Activated CD4-positive, alpha-beta T cell treated with anti-CD3 and anti-CD28 coated beads, Interleukin-10, Interleukin-2, amounts not matched to agents 100 ng/mL and 50 ng/mL, durations not matched to agents 16 hours and 8 hours (primary cell): ENCODE measurements around the gene TMEM80.

Experiments
- DNase-seq: peaks from one replicate; pipeline ENCODE4 v3.0.0-alpha.2; 2020

Gene TMEM80

DNA sequence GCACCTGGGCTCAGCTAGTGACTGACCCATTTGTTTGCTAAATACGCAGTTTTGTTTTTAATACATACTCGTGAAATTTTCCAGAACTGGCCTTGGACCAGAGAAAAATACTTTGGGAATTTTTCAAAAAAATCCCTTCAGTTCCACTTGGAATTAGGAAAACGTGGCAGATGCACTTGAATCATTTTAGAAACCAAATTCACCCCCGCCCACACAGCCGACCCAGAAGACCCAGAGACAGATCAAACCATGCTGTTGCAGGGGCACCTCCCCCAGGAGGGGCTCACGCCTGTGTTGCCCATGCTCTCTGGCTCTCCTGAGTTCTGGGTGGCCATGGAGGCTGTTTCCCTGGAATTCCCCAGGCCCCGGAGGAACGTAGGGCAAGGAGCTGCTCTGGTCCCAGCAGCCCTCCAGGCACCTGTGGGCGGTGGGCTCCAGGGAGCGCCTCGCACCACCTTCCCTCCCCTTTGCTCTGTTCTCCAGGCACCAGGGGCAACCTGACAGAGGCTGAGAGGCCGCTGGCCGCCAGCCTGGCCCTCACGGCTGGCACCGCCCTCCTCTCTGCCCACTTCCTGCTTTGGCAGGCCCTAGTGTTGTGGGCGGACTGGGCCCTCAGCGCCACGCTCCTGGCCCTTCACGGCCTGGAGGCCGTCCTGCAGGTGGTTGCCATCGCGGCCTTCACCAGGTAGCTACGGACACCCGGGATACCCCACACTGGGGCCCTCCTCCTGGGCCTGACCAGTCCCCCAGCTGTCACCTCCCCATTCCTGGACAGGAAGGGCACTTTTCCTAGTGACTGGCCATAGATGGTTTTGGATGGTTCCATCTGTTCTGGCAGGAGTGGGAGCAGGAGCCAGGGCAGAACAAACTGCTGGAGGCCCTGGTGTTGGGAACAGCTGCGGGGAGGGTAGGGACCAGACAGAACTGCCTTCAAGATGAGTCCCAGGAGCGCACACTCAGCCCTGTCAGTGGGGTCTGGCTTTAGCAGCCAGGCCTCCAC lies 7.1 kb downstream of the TMEM80 start:
- DNase-seq: no peak

DNA sequence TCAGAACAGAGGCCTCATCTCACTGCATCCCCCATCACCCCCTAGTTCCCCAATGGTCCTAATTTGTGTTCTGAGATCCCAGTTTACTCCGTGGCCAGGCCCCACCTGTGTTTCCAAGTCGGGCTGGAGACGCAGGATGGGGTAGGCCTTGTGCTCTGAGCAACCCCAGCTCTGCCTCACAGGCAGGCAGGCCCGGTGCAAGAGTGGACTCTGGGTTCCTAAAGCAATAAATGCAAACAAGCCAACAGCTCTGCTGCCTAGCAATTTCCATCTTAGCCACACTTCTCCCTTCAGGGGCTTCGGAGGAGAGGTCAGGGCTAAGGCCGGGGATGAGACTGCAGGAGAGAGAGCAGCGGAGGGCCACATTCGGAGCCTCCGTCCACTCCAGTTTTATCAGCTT lies 7.9 kb downstream of the TMEM80 start:
- no peak for DNase-seq

DNA sequence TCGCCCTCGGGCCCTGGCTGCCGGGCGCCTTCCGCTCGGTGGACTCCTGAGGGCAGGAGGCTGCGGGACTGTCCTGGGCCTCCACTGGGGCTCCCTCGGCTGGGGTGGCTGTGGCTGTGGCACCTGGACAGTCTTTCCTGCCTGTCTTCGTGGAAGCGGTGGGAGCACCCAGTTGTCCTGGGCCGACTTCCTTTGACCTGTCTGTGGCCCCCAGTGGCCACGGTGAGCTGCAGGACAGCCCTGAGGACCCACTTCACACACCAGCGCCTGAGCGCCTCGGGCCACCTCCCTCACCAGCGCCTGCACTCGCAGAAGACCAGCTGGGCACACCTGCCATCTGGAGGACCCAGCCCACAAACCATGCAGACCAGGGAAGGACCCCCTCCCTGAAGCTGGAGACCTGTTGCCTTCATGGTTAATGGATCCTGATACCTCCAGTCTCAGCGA lies 8.6 kb downstream of the TMEM80 start:
- no peak for DNase-seq

DNA sequence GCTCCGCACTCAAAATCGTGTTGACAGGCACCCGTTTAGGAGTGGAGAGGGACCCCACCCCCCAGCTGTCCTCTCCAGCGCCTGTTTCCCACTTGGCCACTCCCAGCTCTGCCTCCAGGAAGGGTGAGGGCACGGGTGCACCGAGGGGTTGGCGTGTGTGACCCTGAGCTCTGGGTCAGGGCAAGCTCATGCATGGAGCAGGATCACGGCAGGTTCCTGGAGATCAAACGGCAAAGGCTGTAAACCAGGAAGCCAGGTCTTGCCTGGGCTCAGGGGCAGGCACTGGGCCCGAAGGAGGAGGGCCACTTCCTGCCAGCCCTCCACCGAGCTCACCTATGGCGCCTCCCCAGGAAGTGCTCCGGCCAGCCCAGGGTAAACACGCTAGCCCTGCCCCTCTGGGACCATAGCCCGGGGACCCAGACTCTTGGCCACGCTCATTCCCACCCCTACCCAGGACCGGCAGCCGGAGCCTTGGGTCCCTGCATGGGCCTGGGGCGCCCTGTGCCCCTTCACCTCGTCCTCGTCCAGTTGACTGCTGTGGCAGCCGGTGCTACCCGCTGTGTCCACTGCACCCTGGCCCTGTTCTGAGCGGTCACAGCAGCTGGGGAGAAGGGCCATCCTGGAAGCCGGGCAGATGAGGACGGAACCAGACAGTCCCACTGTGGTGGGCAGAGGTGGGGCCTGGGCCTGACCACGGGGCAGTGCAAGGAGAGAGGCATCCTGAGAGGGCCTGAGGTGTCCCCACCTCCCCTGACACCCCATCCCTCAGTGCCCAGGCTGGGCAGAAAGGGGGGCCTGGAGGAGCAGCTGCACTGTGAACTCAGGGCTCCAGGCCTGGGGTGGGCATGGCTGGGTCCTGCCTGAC lies 9.4 kb downstream of the TMEM80 start:
- no peak for DNase-seq

DNA sequence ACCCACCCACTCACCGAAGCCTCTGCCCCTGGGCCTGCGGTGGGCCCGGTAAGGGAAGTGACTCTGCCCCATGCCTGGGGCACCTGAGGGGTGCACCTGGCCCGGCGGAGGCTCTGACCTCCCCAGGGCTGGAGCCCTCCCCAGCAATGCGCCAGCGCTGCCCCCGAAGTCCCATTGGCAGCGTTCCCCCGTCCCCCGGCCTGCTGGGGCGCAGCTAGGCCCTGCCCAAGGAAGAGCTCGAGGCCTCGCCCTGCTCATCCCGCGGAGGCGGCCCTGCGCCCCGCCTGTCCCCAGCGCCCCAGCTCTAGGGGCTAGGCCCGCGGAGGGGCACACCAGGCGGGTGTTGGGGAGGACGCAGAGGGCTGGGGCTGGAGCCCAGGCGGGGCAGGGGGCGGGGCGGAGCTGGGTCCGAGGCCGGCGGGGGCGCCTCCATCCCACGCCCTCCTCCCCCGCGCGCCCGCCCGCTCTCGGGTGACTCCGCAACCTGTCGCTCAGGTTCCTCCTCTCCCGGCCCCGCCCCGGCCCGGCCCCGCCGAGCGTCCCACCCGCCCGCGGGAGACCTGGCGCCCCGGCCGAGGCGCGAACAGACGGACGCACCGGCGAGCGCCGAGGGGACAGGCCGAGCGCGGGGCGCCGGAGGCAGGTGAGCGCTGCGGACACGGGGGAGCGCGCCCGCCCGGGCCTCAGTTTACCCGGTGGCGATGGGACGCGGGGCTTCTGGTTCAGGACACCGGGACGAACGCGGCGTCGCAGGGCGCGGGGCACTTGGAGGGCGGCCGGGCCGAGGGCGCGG lies 10.2 kb downstream of the TMEM80 start, which contains the start of gene EPS8L2:
Gene EPS8L2, plus strand, starts transcription at position 586 of the 793 bp plus-strand sequence. CDS start 3,177 bp downstream, outside the sequence.
- no peak for DNase-seq

DNA sequence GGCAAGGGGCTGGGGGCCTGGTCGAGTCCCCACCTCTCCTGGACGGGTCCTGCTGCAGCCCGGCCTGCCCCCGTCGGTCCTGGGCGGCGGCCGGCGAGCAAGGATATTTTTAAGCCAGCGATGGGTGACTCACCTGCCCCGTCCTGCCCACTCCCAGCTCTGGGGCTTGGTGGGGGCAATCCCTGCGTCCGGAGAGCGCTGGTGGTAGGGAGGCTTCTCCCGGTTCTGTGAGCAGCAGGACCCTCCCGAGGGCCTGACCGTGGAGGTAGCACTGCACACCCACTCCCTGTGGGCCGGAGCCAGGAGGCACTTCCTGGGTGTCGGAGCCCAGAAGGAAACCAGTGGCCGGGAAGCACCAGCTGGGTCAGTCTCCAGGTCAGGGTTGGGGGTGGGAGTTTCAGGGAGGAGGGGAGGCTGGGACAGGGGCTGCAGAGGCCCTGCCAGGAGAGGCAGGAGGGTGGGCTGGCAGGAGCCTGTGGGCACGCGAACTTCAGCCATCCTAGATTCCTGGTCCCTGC lies 10.9 kb downstream of the TMEM80 start:
- no peak for DNase-seq

DNA sequence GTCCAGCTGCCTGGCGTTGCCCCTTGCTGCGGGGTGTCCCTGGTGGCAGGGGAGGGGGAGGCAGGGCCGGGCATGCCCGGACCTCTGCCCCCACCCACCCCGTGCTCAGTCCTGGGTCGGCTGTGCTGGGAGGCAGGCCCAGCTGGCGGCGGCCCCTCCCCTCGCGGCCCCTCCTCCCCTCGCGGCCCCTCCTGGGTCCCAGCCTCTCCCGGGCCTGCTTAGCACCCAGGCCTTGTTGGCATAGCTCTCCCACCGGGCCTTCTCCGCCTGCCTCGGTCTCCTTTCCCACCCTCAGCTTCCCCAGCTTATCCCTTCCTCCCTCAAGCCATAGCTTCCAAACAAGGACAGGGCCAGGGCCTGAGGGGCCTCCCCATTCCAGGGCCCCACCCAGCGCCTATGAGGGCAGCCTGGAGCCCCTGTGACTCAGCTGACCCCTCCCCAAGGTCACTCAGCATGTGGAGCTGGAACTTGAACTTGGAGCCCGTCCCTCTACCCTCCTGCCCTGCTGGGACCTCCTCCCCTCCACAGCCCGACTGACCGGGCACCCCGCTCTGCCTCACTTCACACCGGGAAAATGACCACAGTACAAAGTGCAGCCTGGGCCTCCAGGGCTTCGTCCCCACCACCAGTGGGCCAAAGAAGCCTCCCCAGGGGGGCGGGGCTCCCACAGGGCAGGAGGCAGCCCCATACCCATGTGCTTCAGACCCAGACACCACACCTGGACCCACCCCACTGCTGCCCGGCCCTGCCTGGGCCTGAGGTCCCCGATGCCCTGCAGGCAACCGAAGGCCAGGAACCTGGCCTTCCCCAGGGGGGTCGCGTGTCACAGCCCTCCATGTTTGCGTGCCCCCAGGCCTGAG lies 11.6 kb downstream of the TMEM80 start:
- no peak for DNase-seq

DNA sequence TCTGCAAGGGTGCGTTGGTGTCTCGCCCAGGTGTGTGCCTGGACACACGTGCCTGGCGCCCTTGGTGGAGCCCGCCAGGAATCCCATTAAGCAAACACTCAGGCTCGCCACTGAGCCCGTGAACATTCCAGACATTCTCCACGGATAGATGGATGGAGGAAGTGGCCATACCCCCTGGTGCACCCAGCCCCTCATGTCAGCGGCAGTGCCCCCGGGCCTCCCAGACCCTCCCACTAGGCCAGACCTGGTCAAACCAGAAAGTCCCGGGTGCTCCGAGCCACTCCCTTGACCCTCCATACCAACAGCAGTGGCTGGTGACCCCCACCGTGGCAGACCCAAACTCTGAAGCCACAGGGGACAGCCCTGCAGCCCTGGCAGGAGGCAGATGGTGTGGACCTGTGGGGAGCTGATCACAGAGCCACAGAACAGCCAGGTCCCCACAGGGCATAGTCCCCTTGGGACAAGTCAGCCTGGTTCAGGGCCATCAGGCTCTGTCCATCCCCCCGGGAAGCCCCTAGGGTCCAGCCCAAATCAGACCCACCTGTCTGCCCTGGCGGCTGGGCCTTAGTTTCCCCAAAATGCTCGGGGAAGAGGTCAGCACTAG lies 12.3 kb downstream of the TMEM80 start:
- no peak for DNase-seq

DNA sequence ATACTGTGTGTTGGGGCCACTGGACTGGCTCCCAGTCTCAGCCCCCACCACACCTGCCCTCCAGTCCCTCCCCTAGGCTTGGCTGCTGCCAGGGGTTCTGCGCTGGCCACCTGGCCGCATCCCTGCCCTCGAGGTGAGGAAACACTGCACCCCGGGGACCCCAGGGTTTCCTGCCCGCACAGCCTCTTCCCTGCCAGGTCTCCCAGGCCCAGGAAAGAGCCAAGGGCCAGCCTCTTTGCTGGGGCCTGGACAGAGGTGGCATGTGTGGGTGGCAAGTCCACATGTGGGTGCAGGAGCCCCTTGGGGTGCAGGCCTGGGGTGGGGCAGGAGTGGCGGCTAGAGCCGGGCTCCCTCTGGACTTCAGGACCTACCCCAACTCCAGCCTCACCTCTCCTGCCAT lies 12.9 kb downstream of the TMEM80 start:
- DNase-seq: no peak

DNA sequence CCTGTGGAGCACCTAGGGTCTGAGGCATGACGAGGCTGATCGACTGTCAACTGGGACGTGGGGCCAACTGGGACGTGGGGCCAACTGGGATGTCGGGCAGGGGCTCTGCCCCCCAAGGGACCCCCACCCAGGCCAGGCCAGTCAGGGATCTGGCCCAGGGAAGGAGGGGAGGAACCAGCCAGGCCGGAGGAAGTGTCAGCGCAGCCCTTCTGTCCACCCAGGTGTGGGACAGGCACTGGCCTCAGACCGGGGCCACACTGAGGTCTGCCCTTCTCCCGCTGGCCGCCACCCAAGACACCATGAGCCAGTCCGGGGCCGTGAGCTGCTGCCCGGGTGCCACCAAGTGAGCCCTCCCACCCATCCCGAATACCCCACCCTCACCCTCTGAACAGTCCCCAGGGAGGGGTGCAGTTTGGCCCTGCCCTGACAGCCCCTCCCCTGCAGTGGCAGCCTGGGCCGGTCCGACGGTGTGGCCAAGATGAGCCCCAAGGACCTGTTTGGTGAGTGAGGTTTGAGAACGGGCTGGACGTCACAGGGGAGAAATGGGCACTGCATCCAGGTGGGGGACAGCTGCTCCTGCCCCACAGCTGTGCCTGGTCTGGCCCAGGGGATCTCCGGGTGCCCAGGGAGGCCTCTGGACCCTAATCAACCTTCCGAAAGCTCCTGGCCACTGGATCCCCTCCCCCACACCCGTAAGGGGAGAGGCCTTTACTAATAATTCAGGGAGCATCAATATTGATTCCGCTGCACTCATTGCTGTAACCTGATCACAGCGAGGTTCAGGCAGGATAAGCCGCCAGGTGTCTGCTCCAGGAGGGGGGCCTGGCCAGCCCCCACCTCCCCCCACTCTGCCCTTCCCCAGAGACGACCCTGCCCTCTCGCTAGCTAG lies 13.7 kb downstream of the TMEM80 start:
- DNase-seq: no peak

DNA sequence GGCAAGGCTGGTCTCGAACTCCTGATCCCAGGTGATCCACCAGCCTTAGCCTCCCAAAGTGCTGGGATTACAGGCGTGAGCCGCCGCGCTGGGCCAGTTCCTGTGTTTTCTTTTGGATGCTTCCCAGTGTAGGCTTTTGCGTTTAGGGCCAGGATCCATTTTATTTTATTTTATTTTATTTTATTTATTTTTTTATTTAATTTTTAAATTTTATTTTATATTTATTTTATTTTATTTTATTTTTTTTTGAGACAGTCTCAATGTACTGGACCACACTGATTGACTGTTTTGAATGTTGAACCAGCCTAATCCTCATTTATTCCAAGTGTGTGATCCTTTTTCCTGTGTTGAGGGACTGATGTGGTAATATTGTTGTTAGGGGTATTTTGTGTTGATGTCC lies 18.8 kb downstream of the TMEM80 start:
- DNase-seq: no peak

DNA sequence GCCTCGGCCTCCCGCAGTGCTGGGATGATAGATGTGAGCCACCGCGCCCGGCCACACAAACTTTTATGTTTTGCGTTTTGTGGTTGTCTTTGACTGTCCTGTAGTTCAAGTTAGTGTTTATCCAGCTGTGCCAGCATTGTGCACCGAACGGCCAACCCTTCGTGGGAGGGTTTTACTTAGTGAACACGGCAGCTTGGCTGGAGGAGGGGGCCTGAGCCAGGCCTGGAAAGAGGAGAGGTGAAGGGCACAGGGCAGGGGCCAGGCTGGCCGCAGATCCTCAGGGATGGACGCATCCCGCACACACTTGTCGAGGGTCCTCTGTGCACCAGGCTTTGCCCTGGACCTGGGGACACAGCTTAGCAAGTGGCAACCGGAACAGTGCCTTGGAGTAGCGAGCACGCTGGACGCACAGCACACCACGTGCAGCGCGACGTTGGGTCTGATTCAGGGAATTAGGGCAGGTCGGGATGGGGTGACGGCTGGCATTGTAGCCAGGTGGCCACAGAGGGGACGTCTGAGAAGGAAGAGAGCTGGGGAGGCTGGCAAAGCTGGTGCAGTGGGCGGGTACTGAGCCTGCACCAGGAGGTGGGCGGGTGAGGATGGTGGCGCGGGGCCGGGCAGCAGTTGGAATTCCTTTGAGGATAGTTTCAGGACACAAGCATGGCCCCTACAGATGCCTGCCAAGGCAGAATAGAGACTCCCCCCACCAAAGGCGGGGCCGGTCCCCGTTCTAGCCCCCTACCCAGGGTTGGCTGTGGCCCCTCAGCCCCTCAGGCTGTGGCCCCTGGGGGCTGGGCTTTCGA lies 23.8 kb downstream of the TMEM80 start:
- no peak for DNase-seq

DNA sequence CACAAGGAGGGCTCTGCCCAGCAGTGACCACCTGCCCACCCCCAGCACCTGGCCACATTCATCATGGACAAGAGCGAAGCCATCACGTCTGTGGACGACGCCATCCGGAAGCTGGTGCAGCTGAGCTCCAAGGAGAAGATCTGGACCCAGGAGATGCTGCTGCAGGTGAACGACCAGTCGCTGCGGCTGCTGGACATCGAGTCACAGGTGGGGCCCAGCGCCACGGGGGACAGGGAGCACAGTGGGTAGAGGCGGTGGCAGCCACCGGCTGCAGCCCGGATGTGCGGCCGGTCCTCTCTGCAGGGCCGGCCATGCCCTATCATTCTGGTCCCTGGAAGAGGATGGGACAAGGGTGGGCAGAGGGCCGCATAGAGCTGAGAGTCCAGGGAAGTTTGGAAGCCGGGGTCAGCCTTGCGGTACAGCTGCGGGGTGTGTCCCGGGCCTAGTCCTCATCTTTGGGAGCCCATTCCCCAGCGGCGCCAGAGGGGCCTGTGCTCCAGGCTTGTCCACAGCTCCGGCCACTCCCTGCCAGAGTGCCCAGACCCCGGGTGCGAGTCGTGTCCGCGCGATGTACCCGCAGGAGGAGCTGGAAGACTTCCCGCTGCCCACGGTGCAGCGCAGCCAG lies 24.5 kb downstream of the TMEM80 start:
- no peak for DNase-seq

DNA sequence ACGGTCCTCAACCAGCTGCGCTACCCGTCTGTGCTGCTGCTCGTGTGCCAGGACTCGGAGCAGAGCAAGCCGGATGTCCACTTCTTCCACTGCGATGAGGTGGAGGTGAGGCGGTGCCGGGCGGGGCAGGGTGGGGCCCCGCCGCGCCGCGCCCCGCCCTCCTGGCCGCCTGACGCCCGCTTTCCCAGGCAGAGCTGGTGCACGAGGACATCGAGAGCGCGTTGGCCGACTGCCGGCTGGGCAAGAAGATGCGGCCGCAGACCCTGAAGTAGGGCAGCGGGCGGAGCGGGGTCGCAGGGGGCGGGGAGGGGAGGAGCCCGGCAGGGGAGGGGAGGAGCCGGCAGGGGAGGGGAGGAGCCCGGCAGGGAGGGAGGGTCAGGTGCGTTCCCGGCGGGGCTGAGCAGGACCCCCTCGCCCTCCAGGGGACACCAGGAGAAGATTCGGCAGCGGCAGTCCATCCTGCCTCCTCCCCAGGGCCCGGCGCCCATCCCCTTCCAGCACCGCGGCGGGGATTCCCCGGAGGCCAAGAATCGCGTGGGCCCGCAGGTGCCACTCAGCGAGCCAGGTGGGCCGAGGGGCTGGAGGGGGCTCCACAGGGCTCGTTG lies 25.1 kb downstream of the TMEM80 start:
- DNase-seq: no peak

DNA sequence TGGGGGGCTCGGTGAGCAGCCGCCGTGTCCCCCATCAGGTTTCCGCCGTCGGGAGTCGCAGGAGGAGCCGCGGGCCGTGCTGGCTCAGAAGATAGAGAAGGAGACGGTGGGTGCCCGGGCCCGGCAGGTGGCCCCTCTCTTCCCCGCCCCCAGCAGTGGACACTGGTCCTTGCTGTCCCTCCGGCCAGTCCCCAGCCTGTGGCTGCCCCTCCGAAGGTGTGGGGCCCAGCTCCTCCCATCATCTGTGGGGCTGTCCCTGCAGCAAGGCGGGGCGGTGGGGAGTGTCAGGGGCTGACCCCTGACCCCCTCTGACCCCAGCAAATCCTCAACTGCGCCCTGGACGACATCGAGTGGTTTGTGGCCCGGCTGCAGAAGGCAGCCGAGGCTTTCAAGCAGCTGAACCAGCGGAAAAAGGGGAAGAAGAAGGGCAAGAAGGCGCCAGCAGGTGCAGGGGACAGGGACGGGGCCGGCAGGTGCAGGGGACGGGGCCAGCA lies 25.7 kb downstream of the TMEM80 start:
- no peak for DNase-seq

DNA sequence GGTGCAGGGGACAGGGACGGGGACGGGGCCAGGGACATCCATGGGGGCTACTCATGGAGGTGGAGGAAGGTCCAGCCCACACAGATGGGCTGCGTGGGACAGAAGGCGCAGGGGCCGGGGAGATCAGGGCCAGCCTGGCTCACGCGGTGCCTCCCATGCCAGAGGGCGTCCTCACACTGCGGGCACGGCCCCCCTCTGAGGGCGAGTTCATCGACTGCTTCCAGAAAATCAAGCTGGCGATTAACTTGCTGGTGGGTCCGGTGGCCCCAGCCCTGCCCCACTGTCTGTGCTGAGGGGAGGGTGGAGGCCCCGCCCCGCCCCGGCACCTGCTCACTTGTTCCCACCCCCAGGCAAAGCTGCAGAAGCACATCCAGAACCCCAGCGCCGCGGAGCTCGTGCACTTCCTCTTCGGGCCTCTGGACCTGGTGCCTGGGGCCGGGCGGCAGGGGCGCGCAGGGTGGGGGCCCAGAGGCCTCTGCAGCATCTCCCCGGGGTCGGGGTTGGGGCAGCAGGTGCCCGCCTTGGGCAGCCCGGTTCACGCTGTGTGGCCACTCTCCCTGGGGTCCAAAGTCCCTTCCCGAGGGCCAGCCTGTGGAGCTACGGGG lies 26.2 kb downstream of the TMEM80 start:
- peak; percentile 36 for DNase-seq

DNA sequence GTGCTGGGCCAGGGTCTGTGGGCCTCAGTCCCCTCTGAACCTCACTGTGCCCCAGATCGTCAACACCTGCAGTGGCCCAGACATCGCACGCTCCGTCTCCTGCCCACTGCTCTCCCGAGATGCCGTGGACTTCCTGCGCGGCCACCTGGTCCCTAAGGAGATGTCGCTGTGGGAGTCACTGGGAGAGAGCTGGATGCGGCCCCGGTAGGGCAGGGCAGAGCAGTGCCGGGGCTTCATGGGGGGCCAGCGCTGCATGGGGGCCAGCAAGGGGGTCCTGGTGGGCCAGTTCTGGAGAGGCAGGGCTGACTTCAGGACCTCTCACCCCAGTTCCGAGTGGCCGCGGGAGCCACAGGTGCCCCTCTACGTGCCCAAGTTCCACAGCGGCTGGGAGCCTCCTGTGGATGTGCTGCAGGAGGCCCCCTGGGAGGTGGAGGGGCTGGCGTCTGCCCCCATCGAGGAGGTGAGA lies 26.8 kb downstream of the TMEM80 start:
- DNase-seq: no peak
